ENCODE data around the gene FNDC8.
"Not testable (repeated sequence)": the region's sequence is repeated elsewhere in the genome, so short reads cannot be mapped to it uniquely, and the experiment has no call there.

The FNDC8 gene

GRCh38 chr17:35172321-35172720, 50.9 kb downstream of the FNDC8 start:
- not testable (repeated sequence) for DNase-seq

- no peak for DNase-seq
Measured at GRCh38 chr17:35174835-35175334, 53.5 kb downstream of the FNDC8 start.

GRCh38 chr17:35175638-35176415, 54.4 kb downstream of the FNDC8 start:
- DNase-seq: no peak

GRCh38 chr17:35176897-35177296, 55.5 kb downstream of the FNDC8 start:
- no peak for DNase-seq

- DNase-seq: not testable (repeated sequence)
Measured at GRCh38 chr17:35179379-35179778, 58.0 kb downstream of the FNDC8 start.

Data from activated CD4-positive, CD25-positive, alpha-beta regulatory T cell (primary cell).